ENCODE results near the gene LINC00305.

Gene LINC00305

GRCh38 chr18:64127172-64127571, 21.7 kb downstream of the LINC00305 start:
- TF ChIP-seq TAF1 (IDR thresholded peaks at IDR 0.05; ENCODE audit: low read depth, low read length) (no peak), SPI1 (IDR thresholded peaks at IDR 0.05; ENCODE audit: low read depth, low read length) (no peak), PAX5 (IDR thresholded peaks at IDR 0.05; ENCODE audit: insufficient read depth, low read length, severe bottlenecking) (no peak), POLR2A (IDR thresholded peaks at IDR 0.05; ENCODE audit: low read depth, low read length) (no peak), POU2F2 (IDR thresholded peaks at IDR 0.05; ENCODE audit: low read depth, low read length) (no peak), POLR2AphosphoS5 (IDR thresholded peaks at IDR 0.05; ENCODE audit: low read depth, low read length) (no peak)
- FAIRE-seq (no peak), DNase-seq (ENCODE audit: insufficient read length, low spot score) (no peak)

- TF ChIP-seq POU2F2 (IDR thresholded peaks at IDR 0.05; ENCODE audit: low read depth, low read length) (no peak), PAX5 (IDR thresholded peaks at IDR 0.05; ENCODE audit: insufficient read depth, low read length, severe bottlenecking) (no peak), TAF1 (IDR thresholded peaks at IDR 0.05; ENCODE audit: low read depth, low read length) (no peak), POLR2A (IDR thresholded peaks at IDR 0.05; ENCODE audit: low read depth, low read length) (no peak), POLR2AphosphoS5 (IDR thresholded peaks at IDR 0.05; ENCODE audit: low read depth, low read length) (no peak), SPI1 (IDR thresholded peaks at IDR 0.05; ENCODE audit: low read depth, low read length) (no peak)
- no peak for DNase-seq (ENCODE audit: insufficient read length, low spot score)
- FAIRE-seq: no peak
These were observed 29.0 kb downstream of the LINC00305 start for GRCh38 chr18:64119916-64120315.

- DNase-seq (ENCODE audit: insufficient read length, low spot score): no peak
- no peak for FAIRE-seq
- TF ChIP-seq SPI1 (IDR thresholded peaks at IDR 0.05; ENCODE audit: low read depth, low read length): no peak
- no peak for TF ChIP-seq TAF1 (IDR thresholded peaks at IDR 0.05; ENCODE audit: low read depth, low read length)
- no peak for TF ChIP-seq POU2F2 (IDR thresholded peaks at IDR 0.05; ENCODE audit: low read depth, low read length)
- no peak for TF ChIP-seq PAX5 (IDR thresholded peaks at IDR 0.05; ENCODE audit: insufficient read depth, low read length, severe bottlenecking)
- no peak for TF ChIP-seq POLR2A (IDR thresholded peaks at IDR 0.05; ENCODE audit: low read depth, low read length)
These were observed 30.5 kb downstream of the LINC00305 start for GRCh38 chr18:64118406-64118805.

- no peak for TF ChIP-seq TAF1 (IDR thresholded peaks at IDR 0.05; ENCODE audit: low read depth, low read length)
- TF ChIP-seq POLR2A (IDR thresholded peaks at IDR 0.05; ENCODE audit: low read depth, low read length): no peak
- TF ChIP-seq POLR2AphosphoS5 (IDR thresholded peaks at IDR 0.05; ENCODE audit: low read depth, low read length): no peak
- no peak for TF ChIP-seq SPI1 (IDR thresholded peaks at IDR 0.05; ENCODE audit: low read depth, low read length)
- no peak for DNase-seq (ENCODE audit: insufficient read length, low spot score)
- no peak for FAIRE-seq
These were observed 32.2 kb downstream of the LINC00305 start for GRCh38 chr18:64116571-64117175.

- FAIRE-seq (no peak), DNase-seq (ENCODE audit: insufficient read length, low spot score) (no peak)
- no peak for TF ChIP-seq SPI1 (IDR thresholded peaks at IDR 0.05; ENCODE audit: low read depth, low read length)
- TF ChIP-seq TAF1 (IDR thresholded peaks at IDR 0.05; ENCODE audit: low read depth, low read length): no peak
- TF ChIP-seq POLR2A (IDR thresholded peaks at IDR 0.05; ENCODE audit: low read depth, low read length): no peak
- no peak for TF ChIP-seq POU2F2 (IDR thresholded peaks at IDR 0.05; ENCODE audit: low read depth, low read length)
- TF ChIP-seq PAX5 (IDR thresholded peaks at IDR 0.05; ENCODE audit: insufficient read depth, low read length, severe bottlenecking): no peak
- no peak for TF ChIP-seq POLR2AphosphoS5 (IDR thresholded peaks at IDR 0.05; ENCODE audit: low read depth, low read length)
These were observed 33.0 kb downstream of the LINC00305 start for GRCh38 chr18:64115881-64116280.

GRCh38 chr18:64111950-64112349, 36.9 kb downstream of the LINC00305 start:
- no peak for FAIRE-seq
- DNase-seq (ENCODE audit: insufficient read length, low spot score): no peak
- TF ChIP-seq POU2F2 (IDR thresholded peaks at IDR 0.05; ENCODE audit: low read depth, low read length): no peak
- no peak for TF ChIP-seq POLR2AphosphoS5 (IDR thresholded peaks at IDR 0.05; ENCODE audit: low read depth, low read length)
- no peak for TF ChIP-seq SPI1 (IDR thresholded peaks at IDR 0.05; ENCODE audit: low read depth, low read length)
- no peak for TF ChIP-seq PAX5 (IDR thresholded peaks at IDR 0.05; ENCODE audit: insufficient read depth, low read length, severe bottlenecking)
- TF ChIP-seq TAF1 (IDR thresholded peaks at IDR 0.05; ENCODE audit: low read depth, low read length): no peak
- no peak for TF ChIP-seq POLR2A (IDR thresholded peaks at IDR 0.05; ENCODE audit: low read depth, low read length)

GRCh38 chr18:64110692-64111480, 38.0 kb downstream of the LINC00305 start:
- FAIRE-seq: no peak
- TF ChIP-seq PAX5 (IDR thresholded peaks at IDR 0.05; ENCODE audit: insufficient read depth, low read length, severe bottlenecking) (no peak), SPI1 (IDR thresholded peaks at IDR 0.05; ENCODE audit: low read depth, low read length) (no peak), POLR2AphosphoS5 (IDR thresholded peaks at IDR 0.05; ENCODE audit: low read depth, low read length) (no peak), POLR2A (IDR thresholded peaks at IDR 0.05; ENCODE audit: low read depth, low read length) (no peak), TAF1 (IDR thresholded peaks at IDR 0.05; ENCODE audit: low read depth, low read length) (no peak)
- no peak for DNase-seq (ENCODE audit: insufficient read length, low spot score)

- TF ChIP-seq POLR2A (IDR thresholded peaks at IDR 0.05; ENCODE audit: low read depth, low read length): no peak
- no peak for TF ChIP-seq POU2F2 (IDR thresholded peaks at IDR 0.05; ENCODE audit: low read depth, low read length)
- no peak for TF ChIP-seq PAX5 (IDR thresholded peaks at IDR 0.05; ENCODE audit: insufficient read depth, low read length, severe bottlenecking)
- no peak for TF ChIP-seq TAF1 (IDR thresholded peaks at IDR 0.05; ENCODE audit: low read depth, low read length)
- no peak for TF ChIP-seq SPI1 (IDR thresholded peaks at IDR 0.05; ENCODE audit: low read depth, low read length)
- no peak for TF ChIP-seq POLR2AphosphoS5 (IDR thresholded peaks at IDR 0.05; ENCODE audit: low read depth, low read length)
- DNase-seq (ENCODE audit: insufficient read length, low spot score) (no peak), FAIRE-seq (no peak)
These were observed 44.9 kb downstream of the LINC00305 start for GRCh38 chr18:64103986-64104385.

GRCh38 chr18:64100116-64100922, 48.6 kb downstream of the LINC00305 start:
- DNase-seq (ENCODE audit: insufficient read length, low spot score) (no peak), FAIRE-seq (no peak)
- TF ChIP-seq POLR2A (IDR thresholded peaks at IDR 0.05; ENCODE audit: low read depth, low read length) (no peak), TAF1 (IDR thresholded peaks at IDR 0.05; ENCODE audit: low read depth, low read length) (no peak), POU2F2 (IDR thresholded peaks at IDR 0.05; ENCODE audit: low read depth, low read length) (no peak), PAX5 (IDR thresholded peaks at IDR 0.05; ENCODE audit: insufficient read depth, low read length, severe bottlenecking) (no peak), SPI1 (IDR thresholded peaks at IDR 0.05; ENCODE audit: low read depth, low read length) (no peak), POLR2AphosphoS5 (IDR thresholded peaks at IDR 0.05; ENCODE audit: low read depth, low read length) (no peak)
